SU-DHL-6 (cell line): ENCODE results near the gene TIMM44.

Experiments
- EZH2phosphoT487 ChIP-seq: fragments of 200-600 bp; sonication (generic), shearing (Covaris generic); conservative IDR thresholded peaks from 2 replicates; pipeline ENCODE4 v1.6.1; 2018; ENCODE audit warnings: mild to moderate bottlenecking, antibody characterized with exemption, low read length, moderate library complexity, mixed read lengths
- TF ChIP-seq, protein P1 (sequence below): fragments of 200-600 bp; sonication (generic); IDR thresholded peaks from one replicate; pipeline ENCODE4 v1.5.1; 2017; ENCODE audit warnings: antibody characterized with exemption, mild to moderate bottlenecking, low read length, moderate library complexity; ENCODE audit not compliant: insufficient read depth, poor library complexity, severe bottlenecking

DNA sequence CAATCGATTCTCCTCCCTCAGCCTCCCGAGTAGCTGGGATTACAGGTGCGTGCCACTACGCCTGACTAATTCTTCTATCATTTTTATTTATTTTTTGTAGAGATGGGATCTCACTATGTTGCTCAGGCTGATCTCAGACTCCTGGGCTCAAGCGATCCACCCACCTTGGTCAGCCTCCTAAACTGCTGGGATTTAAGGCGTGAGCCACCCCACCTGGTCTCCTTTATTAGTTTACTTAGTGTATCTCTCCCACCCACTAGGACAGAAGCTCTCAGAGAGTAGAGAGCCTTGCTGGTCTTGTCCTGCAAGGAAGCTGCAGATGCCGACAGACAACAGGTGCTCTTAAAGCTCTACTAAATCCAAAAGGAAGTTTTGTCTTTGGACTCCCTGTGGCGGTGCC is 57.6 kb downstream of the TIMM44 start:
- TF ChIP-seq, protein P1, sequence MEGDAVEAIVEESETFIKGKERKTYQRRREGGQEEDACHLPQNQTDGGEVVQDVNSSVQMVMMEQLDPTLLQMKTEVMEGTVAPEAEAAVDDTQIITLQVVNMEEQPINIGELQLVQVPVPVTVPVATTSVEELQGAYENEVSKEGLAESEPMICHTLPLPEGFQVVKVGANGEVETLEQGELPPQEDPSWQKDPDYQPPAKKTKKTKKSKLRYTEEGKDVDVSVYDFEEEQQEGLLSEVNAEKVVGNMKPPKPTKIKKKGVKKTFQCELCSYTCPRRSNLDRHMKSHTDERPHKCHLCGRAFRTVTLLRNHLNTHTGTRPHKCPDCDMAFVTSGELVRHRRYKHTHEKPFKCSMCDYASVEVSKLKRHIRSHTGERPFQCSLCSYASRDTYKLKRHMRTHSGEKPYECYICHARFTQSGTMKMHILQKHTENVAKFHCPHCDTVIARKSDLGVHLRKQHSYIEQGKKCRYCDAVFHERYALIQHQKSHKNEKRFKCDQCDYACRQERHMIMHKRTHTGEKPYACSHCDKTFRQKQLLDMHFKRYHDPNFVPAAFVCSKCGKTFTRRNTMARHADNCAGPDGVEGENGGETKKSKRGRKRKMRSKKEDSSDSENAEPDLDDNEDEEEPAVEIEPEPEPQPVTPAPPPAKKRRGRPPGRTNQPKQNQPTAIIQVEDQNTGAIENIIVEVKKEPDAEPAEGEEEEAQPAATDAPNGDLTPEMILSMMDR, result no peak
- no peak for TF ChIP-seq EZH2phosphoT487
